ENCODE results near the gene AP1G2. TPM values are rescaled to one million over a fixed set of nuclear protein-coding genes. Genes with fewer than 3 reads are reported as not detected.

Gene AP1G2
- polyA plus RNA-seq, 1 donor (not counting 4 experiments of a cell fraction or from before 2014, with no cell fraction given), result 119 TPM

DNA sequence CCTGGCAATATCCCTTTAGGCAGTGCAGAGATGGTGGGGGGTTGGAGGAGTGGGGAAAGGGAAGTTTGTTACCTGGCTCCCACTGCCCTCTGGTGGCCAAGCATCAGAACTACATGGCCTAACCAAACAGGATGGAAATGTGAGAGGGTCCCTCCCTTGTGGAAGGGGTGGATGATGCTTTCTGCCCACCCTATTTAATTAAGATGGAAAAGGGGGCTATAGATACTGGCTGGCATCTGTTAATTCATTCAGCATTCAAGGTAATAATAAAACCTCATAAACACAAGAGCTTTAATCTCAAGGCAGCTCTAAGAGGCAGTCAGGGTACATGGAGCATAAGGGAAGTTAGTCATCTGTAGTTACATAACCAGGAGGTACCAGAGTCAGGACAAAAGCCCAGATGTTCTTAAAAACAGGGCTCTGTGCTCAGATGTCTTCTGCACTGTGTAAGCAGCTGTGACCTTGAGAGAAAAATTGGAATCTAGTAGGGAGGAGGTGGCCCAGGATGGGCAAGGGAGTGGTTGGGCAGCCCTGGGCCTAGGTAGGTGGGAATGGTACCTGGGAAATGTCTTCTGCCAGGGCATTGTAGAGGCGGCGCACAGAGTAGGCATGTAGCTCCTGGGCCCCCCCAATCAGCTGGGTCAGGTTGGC, 4.6 kb downstream of the AP1G2 start:
- no peak overlapping the region for H3K4me2 ChIP-seq (ENCODE audit: control insufficient read depth, extremely low read depth, insufficient read depth, low read depth, low read length)
- H2AFZ ChIP-seq (ENCODE audit: control insufficient read depth, low read length), result no peak overlapping the region
- peaks cover 11% of the 10 kb centered on the region for H3K4me1 ChIP-seq (ENCODE audit: control insufficient read depth, extremely low read depth, insufficient read depth, low read length)
- FAIRE-seq, result no peak
- dilution Hi-C loops (cut with MboI; ENCODE audit: extremely low pct_ligation_motif_present, low sequenced_read_pairs), result no loop called here
- no peaks in the 10 kb centered on the region for H3K9me1 ChIP-seq (ENCODE audit: control insufficient read depth, extremely low read depth, insufficient read depth, low read length)
- DNase-seq (ENCODE audit: low read depth, low spot score), result no peak
- no peaks in the 10 kb centered on the region for H3K9me3 ChIP-seq (ENCODE audit: control insufficient read depth, low read depth, low read length)
- H3K27me3 ChIP-seq (ENCODE audit: control insufficient read depth, extremely low read depth, insufficient read depth, low read length), result no peaks in the 10 kb centered on the region
- peaks cover 9% of the 10 kb centered on the region for H4K20me1 ChIP-seq (ENCODE audit: control insufficient read depth, extremely low read depth, insufficient read depth, low read length)
- H3K27ac ChIP-seq (ENCODE audit: control insufficient read depth, insufficient read depth, low read length), result no peak overlapping the region
- H3K79me2 ChIP-seq (ENCODE audit: control insufficient read depth, insufficient read depth, low read length), result peaks cover 21% of the 10 kb centered on the region
- H3K4me3 ChIP-seq (ENCODE audit: control insufficient read depth in 2 of 3, extremely low read depth in 1 of 3, insufficient read depth in 2 of 3, low read depth in 1 of 3, low read length in 3 of 3), result no peak overlapping the region
- H3K36me3 ChIP-seq (ENCODE audit: control insufficient read depth in 2 of 2, extremely low read depth in 1 of 2, insufficient read depth in 2 of 2, low read length in 2 of 2), result peaks cover 50 to 59% of the 10 kb centered on the region in 2 experiments
- H3K9ac ChIP-seq (ENCODE audit: control insufficient read depth, extremely low read depth, insufficient read depth, low read length), result no peak overlapping the region
- TF ChIP-seq, protein P1, sequence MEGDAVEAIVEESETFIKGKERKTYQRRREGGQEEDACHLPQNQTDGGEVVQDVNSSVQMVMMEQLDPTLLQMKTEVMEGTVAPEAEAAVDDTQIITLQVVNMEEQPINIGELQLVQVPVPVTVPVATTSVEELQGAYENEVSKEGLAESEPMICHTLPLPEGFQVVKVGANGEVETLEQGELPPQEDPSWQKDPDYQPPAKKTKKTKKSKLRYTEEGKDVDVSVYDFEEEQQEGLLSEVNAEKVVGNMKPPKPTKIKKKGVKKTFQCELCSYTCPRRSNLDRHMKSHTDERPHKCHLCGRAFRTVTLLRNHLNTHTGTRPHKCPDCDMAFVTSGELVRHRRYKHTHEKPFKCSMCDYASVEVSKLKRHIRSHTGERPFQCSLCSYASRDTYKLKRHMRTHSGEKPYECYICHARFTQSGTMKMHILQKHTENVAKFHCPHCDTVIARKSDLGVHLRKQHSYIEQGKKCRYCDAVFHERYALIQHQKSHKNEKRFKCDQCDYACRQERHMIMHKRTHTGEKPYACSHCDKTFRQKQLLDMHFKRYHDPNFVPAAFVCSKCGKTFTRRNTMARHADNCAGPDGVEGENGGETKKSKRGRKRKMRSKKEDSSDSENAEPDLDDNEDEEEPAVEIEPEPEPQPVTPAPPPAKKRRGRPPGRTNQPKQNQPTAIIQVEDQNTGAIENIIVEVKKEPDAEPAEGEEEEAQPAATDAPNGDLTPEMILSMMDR (optimal IDR thresholded peaks at IDR 0.05 in 1 of 3, IDR thresholded peaks at IDR 0.05 in 1 of 3, conservative IDR thresholded peaks at IDR 0.05 in 1 of 3; ENCODE audit: extremely low read depth in 1 of 3, insufficient read depth in 2 of 3, low read length in 3 of 3), result peak in 2 of 3 experiments; percentile 89 to 93
- TF ChIP-seq EZH2 (IDR thresholded peaks at IDR 0.05; ENCODE audit: low read length), result no peak

DNA sequence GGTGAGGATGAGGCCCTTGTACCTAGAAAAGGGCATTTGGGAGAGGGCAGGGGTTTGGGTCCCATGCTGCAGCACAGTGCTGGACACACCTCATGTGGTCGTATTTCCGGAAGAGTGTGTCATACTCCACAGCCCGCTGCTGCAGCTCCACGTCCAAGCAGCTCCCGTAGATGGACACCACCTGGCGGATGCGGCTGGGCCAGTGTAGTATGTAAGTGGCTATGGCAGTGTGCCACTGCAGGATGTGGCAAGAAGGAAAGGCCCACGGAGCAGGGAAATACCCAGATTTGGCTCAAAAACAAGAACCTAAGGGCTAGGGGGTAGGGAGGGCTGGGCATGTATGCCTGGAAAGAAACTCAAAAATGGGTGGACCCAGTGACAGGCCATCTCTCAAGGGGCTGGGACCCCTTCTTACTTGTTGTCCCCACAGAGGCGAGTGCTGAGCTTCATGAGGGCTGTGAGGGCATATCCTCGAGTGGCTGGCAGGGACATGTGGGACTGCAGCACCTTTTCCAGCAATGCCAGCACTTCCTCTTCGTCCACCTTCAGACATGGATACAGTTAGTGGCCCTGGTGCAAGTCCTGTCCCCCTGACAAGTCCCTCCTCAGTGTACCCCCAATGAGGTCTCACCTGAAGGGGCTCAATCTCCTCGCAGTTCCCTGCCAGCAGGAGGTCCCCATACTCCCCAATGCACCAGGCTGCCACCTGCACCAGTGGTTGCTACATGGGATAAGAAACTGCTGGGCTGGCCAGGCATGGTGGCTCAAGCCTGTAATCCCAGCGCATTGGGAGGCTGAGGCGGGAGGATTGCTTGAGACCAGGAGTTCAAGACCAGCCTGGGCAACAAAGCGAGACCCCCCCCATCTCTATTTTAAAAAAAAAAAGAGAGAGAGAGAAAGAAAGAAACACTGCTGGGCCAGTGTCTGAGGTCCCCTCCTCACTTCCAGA, 5.4 kb downstream of the AP1G2 start:
- H3K9ac ChIP-seq (ENCODE audit: control insufficient read depth, extremely low read depth, insufficient read depth, low read length), result no peak overlapping the region
- H3K9me3 ChIP-seq (ENCODE audit: control insufficient read depth, low read depth, low read length), result no peaks in the 10 kb centered on the region

More for the DNA sequence above, 5.4 kb downstream of the AP1G2 start:
- peaks cover 13% of the 10 kb centered on the region for H3K4me1 ChIP-seq (ENCODE audit: control insufficient read depth, extremely low read depth, insufficient read depth, low read length)
- no peaks in the 10 kb centered on the region for H3K9me1 ChIP-seq (ENCODE audit: control insufficient read depth, extremely low read depth, insufficient read depth, low read length)
- TF ChIP-seq, protein P1 (optimal IDR thresholded peaks at IDR 0.05 in 1 of 3, IDR thresholded peaks at IDR 0.05 in 1 of 3, conservative IDR thresholded peaks at IDR 0.05 in 1 of 3; ENCODE audit: extremely low read depth in 1 of 3, insufficient read depth in 2 of 3, low read length in 3 of 3), result no peak
- no peak for TF ChIP-seq EZH2 (IDR thresholded peaks at IDR 0.05; ENCODE audit: low read length)
- no peak overlapping the region for H3K4me2 ChIP-seq (ENCODE audit: control insufficient read depth, extremely low read depth, insufficient read depth, low read depth, low read length)
- H3K27ac ChIP-seq (ENCODE audit: control insufficient read depth, insufficient read depth, low read length), result no peak overlapping the region
- FAIRE-seq, result no peak
- H3K27me3 ChIP-seq (ENCODE audit: control insufficient read depth, extremely low read depth, insufficient read depth, low read length), result no peaks in the 10 kb centered on the region
- H2AFZ ChIP-seq (ENCODE audit: control insufficient read depth, low read length), result no peak overlapping the region
- no peak for DNase-seq (ENCODE audit: low read depth, low spot score)
- H4K20me1 ChIP-seq (ENCODE audit: control insufficient read depth, extremely low read depth, insufficient read depth, low read length), result peaks cover 9% of the 10 kb centered on the region
- dilution Hi-C loops (cut with MboI; ENCODE audit: extremely low pct_ligation_motif_present, low sequenced_read_pairs), result no loop called here
- H3K36me3 ChIP-seq (ENCODE audit: control insufficient read depth in 2 of 2, extremely low read depth in 1 of 2, insufficient read depth in 2 of 2, low read length in 2 of 2), result peaks cover 50 to 60% of the 10 kb centered on the region in 2 experiments
- H3K4me3 ChIP-seq (ENCODE audit: control insufficient read depth in 2 of 3, extremely low read depth in 1 of 3, insufficient read depth in 2 of 3, low read depth in 1 of 3, low read length in 3 of 3), result no peak overlapping the region
- H3K79me2 ChIP-seq (ENCODE audit: control insufficient read depth, insufficient read depth, low read length), result peaks cover 20% of the 10 kb centered on the region

Data from keratinocyte (primary cell).